ENCODE results near the gene NCAM1. TPM values are rescaled to one million over a fixed set of nuclear protein-coding genes. Genes with fewer than 3 reads are reported as not detected.

NCAM1 gene
- total RNA-seq, 1 experiment from 2014 or later = 12.0 TPM

DNA sequence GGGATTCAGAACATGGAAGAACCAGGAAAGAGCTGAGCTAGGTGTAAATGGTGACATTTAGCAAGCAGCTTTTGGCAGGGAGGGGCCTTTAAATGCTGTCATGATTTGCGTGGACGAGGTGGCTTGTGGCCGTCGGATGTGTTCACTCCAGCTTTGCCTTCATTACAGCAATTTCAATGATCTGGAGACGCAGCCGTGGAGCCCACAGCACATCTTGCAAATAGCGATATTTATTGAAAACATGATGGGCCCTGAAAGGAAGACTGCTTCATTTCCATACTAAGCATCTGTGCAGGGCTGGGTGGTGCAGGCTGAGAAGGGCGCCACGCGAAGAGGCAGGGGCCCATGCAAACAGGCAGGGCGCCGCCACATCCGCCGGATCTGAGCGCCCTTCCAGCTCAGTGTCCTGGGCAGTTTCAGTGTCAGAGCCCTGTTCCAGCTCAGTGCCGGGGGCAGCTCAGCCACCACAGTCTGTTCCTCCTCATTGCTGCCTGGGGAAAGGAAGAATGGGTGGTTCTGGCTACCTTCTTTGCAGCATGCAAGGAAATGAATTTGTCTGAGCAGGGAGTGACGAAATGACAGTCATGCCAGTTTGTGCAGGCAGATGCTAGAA lies 242.0 kb downstream of the NCAM1 start:
- no TSS peak for BruUV-seq (replicated peaks)
- Histone ChIP-seq H3K36me3 (ENCODE audit: insufficient read depth, low read length, poor library complexity, severe bottlenecking) (no peaks in the 10 kb centered on the region), H3K4me1 (ENCODE audit: insufficient read depth, low read length, poor library complexity, severe bottlenecking) (no peaks in the 10 kb centered on the region), H3K4me3 (ENCODE audit: low read depth, low read length, poor library complexity, severe bottlenecking) (no peak overlapping the region), H3K27ac (ENCODE audit: low read depth, low read length, poor library complexity, severe bottlenecking) (no peak overlapping the region), H3K27me3 (replicated peaks; ENCODE audit: insufficient read depth, low read depth, low read length, poor library complexity) (no peaks in the 10 kb centered on the region), H3K9me3 (ENCODE audit: low read depth, low read length, poor library complexity, severe bottlenecking) (no peaks in the 10 kb centered on the region)
- ChIA-PET CTCF (no interaction called here), POLR2A (ENCODE audit: low non-redundant PET) (no interaction called here)
- no peak for DNase-seq (ENCODE audit: low spot score)
- no peak for TF ChIP-seq EZH2 (IDR thresholded peaks at IDR 0.05; ENCODE audit: borderline replicate concordance, low read depth, low read length, poor library complexity, severe bottlenecking)
- TF ChIP-seq, protein P1, sequence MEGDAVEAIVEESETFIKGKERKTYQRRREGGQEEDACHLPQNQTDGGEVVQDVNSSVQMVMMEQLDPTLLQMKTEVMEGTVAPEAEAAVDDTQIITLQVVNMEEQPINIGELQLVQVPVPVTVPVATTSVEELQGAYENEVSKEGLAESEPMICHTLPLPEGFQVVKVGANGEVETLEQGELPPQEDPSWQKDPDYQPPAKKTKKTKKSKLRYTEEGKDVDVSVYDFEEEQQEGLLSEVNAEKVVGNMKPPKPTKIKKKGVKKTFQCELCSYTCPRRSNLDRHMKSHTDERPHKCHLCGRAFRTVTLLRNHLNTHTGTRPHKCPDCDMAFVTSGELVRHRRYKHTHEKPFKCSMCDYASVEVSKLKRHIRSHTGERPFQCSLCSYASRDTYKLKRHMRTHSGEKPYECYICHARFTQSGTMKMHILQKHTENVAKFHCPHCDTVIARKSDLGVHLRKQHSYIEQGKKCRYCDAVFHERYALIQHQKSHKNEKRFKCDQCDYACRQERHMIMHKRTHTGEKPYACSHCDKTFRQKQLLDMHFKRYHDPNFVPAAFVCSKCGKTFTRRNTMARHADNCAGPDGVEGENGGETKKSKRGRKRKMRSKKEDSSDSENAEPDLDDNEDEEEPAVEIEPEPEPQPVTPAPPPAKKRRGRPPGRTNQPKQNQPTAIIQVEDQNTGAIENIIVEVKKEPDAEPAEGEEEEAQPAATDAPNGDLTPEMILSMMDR (conservative IDR thresholded peaks at IDR 0.05; ENCODE audit: low read depth, low read length) = no peak
- intact Hi-C loops (cut with micrococcal nuclease; ENCODE audit: unreplicated experiment) = no loop called here

DNA sequence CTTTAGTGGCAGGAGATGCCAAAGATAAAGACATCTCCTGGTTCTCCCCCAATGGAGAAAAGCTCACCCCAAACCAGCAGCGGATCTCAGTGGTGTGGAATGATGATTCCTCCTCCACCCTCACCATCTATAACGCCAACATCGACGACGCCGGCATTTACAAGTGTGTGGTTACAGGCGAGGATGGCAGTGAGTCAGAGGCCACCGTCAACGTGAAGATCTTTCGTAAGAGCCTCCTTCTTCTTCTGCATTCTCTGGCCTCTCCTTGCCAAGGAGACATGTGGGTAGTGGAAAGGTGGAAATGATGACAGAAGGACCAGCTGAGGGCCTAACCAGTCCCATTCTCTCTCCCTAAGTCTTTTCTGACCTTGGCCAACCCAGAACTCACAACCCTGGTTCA lies 243.1 kb downstream of the NCAM1 start:
- no peaks in the 10 kb centered on the region for H3K27me3 ChIP-seq (replicated peaks; ENCODE audit: insufficient read depth, low read depth, low read length, poor library complexity)
- no peak overlapping the region for H3K4me3 ChIP-seq (ENCODE audit: low read depth, low read length, poor library complexity, severe bottlenecking)
- intact Hi-C loops (cut with micrococcal nuclease; ENCODE audit: unreplicated experiment) = no loop called here
- no TSS peak for BruUV-seq (replicated peaks)
- H3K27ac ChIP-seq (ENCODE audit: low read depth, low read length, poor library complexity, severe bottlenecking) = no peak overlapping the region
- POLR2A ChIA-PET (ENCODE audit: low non-redundant PET) = no interaction called here
- no peaks in the 10 kb centered on the region for H3K9me3 ChIP-seq (ENCODE audit: low read depth, low read length, poor library complexity, severe bottlenecking)
- no peaks in the 10 kb centered on the region for H3K36me3 ChIP-seq (ENCODE audit: insufficient read depth, low read length, poor library complexity, severe bottlenecking)
- no peak for TF ChIP-seq EZH2 (IDR thresholded peaks at IDR 0.05; ENCODE audit: borderline replicate concordance, low read depth, low read length, poor library complexity, severe bottlenecking)
- TF ChIP-seq, protein P1 (conservative IDR thresholded peaks at IDR 0.05; ENCODE audit: low read depth, low read length) = no peak
- H3K4me1 ChIP-seq (ENCODE audit: insufficient read depth, low read length, poor library complexity, severe bottlenecking) = no peaks in the 10 kb centered on the region
- no peak for DNase-seq (ENCODE audit: low spot score)
- CTCF ChIA-PET = no interaction called here

DNA sequence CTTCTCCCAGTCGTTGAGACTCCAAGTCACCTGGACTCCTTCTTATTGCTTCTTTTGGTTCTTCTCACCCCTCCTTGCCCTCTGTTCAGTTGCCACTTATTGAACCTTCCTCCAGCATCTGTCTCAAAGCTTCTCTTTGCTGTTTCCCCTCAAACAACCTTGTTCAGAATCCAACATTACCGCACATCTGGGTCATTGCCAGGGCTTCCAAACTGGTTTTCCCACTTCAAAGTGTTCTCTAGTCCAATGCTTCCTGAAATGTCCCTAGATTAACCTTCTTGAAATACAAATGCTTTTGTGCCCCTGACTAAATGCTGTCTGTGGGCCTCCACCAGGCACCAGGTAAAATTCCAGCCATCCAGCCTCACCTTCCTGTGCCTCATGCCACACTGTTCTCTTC lies 252.3 kb downstream of the NCAM1 start:
- H3K27me3 ChIP-seq (replicated peaks; ENCODE audit: insufficient read depth, low read depth, low read length, poor library complexity) = no peaks in the 10 kb centered on the region
- no peak for DNase-seq (ENCODE audit: low spot score)
- ChIA-PET CTCF (no interaction called here), POLR2A (ENCODE audit: low non-redundant PET) (no interaction called here)
- no peak overlapping the region for H3K4me3 ChIP-seq (ENCODE audit: low read depth, low read length, poor library complexity, severe bottlenecking)
- H3K4me1 ChIP-seq (ENCODE audit: insufficient read depth, low read length, poor library complexity, severe bottlenecking) = no peaks in the 10 kb centered on the region
- BruUV-seq (replicated peaks) = no TSS peak
- H3K9me3 ChIP-seq (ENCODE audit: low read depth, low read length, poor library complexity, severe bottlenecking) = no peaks in the 10 kb centered on the region
- intact Hi-C loops (cut with micrococcal nuclease; ENCODE audit: unreplicated experiment) = no loop called here
- TF ChIP-seq, protein P1 (conservative IDR thresholded peaks at IDR 0.05; ENCODE audit: low read depth, low read length) = no peak
- no peak for TF ChIP-seq EZH2 (IDR thresholded peaks at IDR 0.05; ENCODE audit: borderline replicate concordance, low read depth, low read length, poor library complexity, severe bottlenecking)
- no peak overlapping the region for H3K27ac ChIP-seq (ENCODE audit: low read depth, low read length, poor library complexity, severe bottlenecking)
- H3K36me3 ChIP-seq (ENCODE audit: insufficient read depth, low read length, poor library complexity, severe bottlenecking) = no peaks in the 10 kb centered on the region
